Hindlimb muscle (tissue), 1 donor: Measurements from ENCODE around the gene NLRX1. TPM values are rescaled to one million over a fixed set of nuclear protein-coding genes. Genes with fewer than 3 reads are reported as not detected.
"Not testable (repeated sequence)": the region's sequence is repeated elsewhere in the genome, so short reads cannot be mapped to it uniquely, and the experiment has no call there.

Experiments used
- DNase-seq: peaks from one replicate; pipeline ENCODE4 v3.0.0-alpha.2; 2013
- polyA plus RNA-seq: library from polyadenylated mRNA; unstranded; fragments of 120-200 nt; gene quantifications from one replicate; pipeline ENCODE4 v1.2.1, GENCODE V29; 2013; ENCODE audit not compliant: insufficient read length

NLRX1 gene
- polyA plus RNA-seq, 1 donor: 14.6 TPM

DNA sequence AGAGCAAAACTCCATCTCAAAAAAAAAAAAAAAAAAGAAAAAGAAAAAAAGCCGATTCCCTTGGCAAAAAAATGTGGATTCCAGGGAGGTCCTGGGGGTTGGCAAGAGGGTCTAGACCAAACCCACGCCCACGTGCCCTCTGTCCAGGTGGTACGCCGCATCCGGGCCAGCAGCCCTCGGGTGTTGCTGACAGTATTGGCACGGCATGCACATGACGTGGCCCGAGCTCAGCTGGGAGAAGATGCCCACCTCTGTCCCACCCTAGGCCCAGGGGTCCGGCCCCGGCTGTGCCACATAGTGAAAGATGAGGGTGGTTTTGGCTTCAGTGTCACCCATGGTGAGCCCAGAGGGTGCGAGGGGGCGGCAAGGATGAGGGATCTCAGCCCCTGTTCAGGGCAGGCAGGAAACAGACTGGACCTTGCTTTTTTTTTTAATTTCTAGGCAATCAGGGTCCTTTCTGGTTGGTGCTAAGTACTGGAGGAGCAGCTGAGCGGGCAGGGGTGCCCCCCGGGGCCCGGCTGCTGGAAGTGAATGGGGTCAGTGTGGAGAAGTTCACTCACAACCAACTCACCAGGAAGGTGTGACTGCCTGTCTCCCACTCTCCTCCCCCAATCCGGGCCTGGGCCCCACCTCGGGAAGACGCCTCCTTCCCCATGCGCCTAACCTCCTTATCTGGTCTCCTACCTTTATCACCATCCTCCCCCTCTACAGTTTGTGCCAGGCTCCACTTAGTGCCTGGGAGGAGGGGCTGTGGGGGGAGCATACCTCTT, 18.8 kb downstream of the NLRX1 start:
- no peak for DNase-seq

DNA sequence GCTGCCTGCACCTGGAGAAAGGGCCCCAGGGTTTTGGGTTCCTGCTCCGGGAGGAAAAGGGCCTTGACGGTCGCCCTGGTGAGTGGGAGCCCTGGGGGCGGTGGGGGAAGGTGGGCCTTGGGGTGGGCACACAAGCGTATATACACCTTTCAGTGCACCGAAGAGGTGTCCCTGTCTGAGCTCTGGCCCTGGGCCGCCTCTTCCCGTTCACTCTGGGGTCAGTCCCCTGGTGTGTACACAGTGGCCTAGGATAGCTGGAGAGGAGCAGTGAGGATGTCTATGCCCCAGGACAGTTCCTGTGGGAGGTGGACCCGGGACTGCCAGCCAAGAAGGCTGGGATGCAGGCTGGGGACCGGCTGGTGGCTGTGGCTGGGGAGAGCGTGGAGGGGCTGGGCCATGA, 19.5 kb downstream of the NLRX1 start:
- no peak for DNase-seq

DNA sequence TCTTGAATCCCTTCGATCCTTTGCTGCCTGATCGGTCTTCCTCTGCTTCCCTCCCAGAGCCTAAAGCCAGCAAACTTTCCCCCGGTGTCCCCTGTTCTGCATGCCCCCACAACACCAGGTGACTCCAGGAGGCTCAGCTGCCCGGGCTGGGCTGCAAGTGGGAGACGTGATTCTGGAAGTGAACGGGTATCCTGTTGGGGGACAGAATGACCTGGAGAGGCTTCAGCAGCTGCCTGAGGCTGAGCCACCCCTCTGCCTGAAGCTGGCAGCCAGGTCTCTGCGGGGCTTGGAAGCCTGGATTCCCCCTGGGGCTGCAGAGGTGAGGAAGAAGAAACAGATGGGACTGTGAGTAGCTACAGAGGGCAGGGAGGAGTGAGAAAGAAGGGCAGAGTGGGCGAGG, 20.4 kb downstream of the NLRX1 start:
- DNase-seq: no peak

DNA sequence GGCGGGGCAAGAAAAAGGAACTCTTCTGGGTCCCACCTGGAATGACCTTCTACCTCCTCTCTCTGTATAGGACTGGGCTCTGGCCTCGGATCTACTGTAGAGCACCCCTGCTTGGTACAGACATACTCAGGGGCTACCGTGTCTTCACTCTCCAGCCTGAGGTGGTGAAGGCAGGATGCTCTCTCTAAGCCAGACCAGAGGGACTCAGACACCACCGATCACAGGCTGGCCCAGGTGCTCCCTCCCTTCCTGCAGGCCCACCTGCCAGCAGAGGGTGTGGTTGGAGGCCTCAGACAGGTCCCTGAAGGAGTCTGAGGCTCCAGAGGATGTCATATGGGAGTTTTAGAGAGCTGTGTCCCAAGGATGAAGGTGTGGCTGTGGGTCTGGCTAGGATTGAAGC, 20.9 kb downstream of the NLRX1 start:
- no peak for DNase-seq

DNA sequence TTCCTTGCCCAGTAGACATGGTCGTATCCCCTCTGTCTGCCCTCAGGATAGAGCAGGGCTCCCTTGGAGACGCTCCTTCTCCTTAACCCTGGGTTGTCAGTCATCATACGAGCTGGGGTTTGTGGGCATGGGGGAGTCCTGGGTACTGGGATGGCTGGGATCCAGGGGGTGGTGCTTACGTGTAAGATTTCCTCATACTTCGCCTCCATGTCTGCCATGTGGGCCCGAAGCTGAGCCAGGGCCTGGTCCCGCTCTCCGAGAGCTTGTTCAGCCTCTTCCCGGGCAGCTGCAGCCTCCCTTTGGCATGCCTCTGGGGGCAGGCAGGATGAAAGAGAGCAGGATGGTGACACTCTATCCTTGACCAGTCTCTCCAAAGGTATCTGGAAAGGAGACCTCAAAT, 22.0 kb downstream of the NLRX1 start:
- no peak for DNase-seq

DNA sequence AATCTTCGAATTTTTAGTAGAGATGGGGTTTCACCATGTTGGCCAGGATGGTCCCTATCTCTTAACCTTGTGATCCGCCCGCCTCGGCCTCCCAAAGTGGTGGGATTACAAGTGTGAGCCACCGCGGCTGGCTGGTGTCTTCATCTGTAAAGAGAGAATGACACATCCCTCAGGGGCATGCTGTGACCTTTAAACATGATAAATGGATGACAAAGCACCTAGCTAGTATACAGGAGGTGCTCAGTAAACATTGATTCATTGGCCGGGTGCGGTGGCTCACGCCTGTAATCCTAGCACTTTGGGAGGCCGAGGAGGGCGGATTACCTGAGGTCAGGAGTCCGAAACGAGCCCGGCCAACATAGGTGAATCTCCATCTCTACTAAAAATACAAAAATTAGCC, 22.7 kb downstream of the NLRX1 start:
- DNase-seq: not testable (repeated sequence)

DNA sequence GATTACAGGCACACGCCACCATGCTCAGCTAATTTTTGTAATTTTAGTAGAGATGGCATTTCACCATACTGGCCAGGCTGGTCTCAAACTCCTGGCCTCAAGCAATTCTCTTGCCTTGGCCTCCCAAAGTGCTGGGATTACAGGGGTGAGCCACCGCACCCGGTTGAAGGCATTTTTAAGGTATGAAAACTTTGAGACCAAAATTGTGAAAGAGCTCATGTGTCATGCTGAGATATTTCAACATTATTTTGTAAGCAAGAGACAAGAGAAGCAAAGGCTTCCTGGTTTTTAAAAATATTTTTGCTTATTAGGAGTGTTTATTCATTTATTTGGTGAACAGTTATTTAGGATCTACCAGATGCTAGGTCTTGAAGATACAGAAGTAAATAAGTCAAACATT, 23.6 kb downstream of the NLRX1 start:
- DNase-seq: no peak

DNA sequence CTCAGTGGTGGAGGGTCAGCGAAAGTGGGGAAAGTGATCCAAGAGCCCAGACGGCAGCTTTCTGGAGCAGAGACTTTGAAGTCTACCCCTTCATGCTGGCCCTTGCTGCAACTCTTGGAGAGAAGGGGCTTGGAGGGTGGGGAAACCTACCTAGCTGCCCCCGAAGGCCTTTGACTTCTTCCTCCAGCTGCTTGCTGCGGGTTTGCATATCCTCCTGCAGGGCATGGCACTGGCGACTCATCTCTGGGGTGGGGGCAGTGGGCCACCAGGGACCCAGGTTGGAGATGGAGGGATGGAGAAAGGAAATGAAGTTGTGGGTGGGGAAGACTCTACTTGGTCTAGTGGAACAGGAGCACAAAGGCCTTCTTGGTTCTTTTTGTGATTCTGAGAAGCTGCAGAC, 24.5 kb downstream of the NLRX1 start:
- DNase-seq: no peak

DNA sequence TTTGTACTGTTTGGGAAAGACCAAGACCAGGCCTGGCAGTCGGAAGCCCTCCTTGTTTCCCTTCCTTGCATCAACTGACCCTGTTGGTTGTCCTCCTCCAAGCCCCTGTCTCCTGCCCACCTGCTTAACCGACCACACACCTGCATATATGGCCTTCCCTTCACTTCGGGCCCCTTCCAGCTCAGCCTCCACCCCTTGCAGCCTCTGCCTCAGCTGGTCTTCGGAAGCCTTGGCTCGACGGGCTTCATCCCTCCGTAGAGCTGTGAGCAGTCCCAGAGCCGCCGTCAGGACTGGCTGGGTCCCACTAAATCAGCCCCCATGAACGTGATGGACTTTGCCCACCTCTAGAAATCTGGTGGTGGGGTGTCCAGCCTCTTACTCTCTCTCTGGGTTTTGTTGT, 25.1 kb downstream of the NLRX1 start:
- DNase-seq: no peak

DNA sequence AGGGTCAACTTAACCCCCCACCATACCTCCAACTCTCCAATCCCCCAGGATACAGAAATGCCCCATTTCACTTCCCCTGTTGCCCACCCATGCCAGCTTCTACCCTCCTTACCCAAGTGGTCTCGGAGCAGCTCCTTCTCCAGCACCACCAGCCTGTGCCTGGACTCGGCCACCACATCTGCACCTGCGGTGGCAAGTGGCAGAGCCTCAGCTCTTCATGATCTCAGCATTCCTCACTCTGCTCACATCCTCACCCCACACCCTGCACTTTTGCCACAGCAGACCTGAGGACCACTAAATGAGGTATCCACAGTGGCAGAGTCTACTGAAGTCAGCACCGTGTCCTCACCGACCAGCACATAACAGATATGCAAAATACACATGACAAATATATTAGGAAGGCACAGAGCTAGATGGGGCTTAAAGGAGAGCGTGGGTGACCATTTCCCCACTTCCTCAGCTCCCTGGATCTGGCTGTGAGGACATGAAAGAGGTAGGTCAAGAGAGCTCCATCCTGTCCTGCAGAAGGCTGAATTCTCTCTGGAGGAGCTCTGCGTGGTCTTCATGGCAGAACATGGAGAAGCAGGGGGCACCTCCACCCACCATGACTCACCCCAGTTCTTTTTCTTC, 26.4 kb downstream of the NLRX1 start:
- no peak for DNase-seq

DNA sequence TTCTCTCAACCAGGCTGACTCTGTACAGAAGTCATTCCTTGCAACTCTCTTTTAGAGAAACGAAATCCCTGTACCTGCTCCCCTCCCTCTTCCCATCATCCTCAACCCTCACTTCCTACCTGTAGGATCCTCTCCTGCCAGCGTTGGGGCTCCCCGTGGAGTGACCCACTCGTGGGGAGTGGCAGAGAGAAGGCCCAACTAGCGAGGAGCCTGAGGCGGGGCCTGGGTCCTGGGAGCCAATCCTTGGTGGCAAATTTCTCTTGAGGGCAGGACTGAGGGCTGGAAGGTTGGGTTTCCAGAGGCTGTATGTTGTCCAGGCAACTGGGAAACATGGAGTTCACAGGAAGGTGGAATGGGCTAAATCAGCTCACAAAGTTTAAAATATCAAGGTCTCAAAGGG, 27.2 kb downstream of the NLRX1 start:
- no peak for DNase-seq

DNA sequence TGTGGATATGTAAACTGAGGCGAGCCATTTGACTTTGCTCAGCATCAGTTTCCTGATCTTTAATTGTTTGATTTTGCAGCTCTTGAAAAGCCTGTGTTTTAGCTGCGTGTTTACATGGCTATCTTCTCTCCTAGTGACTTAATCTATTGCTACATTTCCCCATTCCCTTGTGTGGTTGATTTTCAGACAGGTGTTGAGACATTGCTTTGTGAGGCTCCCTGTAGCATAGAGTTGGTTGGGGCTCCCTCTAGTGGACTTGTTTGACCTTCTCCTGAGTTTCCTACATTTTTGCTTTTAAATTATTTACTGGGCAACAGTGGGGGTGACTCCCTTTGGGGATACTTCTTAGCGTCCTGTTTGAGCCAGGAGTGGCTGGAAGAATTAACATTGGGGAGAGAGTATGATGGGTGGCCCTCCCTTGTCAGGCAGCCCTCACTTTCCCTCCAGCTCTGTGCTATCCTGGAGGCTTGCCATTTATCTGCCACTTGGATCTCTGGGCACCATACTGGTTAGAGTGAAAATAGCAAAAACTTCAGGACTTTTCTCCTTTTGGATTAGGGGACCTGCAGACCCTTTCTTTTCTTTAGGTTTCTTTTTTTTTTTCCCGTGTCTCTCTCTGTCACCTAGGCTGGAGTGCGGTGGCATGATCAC, 28.4 kb downstream of the NLRX1 start:
- DNase-seq: peak; percentile 72

DNA sequence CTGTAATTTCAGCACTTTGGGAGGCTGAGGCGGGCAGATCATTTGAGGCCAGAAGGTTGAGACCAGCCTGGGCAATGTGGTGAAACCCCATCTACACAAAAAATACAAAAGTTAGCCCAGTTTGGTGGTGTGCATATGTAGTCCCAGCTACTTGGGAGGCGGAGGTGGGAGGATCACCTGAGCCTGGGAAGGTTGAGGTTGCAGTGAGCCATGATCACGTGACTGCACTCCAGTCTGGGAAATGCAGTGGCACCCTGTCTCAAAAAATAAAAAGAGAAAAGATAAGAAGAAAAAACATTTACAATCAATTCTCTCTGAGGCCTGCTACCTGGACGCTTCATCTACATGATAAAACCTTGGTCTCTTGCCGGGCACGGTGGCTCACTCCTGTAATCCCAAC, 30.4 kb downstream of the NLRX1 start:
- no peak for DNase-seq

DNA sequence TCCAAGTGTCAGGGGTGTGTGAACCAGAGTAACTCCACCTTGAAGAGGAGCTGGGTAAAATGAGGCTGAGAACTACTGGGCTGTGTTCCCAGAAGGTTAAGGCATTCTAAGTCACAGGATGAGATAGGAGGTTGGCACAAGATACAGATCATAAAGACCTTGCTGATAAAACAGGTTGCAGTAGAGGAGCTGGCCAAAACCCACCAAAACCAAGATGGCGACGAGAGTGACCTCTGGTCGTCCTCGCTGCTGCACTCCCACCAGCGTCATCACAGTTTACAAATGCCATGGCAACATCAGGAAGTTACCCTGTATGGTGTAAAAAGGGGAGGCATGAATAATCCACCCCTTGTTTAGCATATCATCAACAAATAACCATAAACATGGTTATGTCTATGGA, 32.7 kb downstream of the NLRX1 start:
- not testable (repeated sequence) for DNase-seq

DNA sequence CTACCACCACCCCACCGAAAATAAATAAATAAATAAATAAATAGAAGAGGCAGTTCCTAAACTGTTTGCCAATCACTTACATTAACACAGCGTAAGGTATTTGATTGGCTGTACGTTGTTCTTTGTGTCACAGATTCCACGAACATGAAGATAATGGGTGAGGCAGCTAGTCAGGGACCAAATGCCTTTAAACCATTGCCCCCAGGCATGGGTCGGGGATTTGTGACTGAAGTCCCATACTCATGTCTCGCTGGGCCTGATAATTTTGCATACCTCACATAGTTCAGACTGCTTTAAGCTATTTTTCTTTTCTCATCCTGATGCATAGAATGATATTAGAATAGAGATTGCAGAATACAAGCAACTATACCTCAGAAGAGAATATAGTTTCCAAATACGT, 34.0 kb downstream of the NLRX1 start:
- DNase-seq: no peak

DNA sequence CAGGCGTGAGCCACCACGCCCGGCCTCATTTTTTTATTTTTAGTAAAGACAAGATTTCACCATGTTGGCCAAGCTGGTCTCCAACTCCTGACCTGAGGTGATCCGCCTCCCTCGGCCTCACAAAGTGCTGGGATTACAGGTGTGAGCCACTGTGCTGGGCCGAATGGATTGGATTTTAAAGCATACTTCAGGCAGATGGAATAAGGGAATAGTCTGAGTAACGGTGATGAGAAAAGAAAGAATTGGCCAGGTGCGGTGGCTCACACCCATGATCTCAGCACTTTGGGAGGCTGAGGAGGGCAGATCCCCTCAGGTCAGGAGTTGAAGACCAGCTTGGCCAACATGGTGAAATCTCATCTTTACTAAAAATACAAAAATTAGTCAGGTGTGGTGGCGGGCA, 35.5 kb downstream of the NLRX1 start:
- DNase-seq: no peak

DNA sequence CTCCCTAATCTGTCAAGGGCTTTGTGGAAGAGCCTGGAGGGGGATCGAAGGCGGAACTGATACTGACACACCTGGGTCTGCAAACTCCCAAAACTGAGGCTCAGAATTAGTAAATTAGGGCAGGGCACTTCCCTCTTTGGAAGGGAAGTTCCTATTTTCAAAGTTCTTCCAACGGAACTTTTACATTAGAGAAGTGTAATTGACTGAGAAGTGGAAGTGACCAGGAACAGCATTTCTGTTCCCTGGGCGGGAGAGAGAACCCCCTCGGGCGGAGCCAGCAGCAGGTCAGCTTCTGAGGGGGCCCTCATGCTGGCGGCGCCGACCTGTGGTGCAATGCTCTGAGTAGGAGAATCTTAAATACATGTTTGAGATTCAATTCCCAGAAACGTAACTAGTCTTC, 36.6 kb downstream of the NLRX1 start:
- no peak for DNase-seq

DNA sequence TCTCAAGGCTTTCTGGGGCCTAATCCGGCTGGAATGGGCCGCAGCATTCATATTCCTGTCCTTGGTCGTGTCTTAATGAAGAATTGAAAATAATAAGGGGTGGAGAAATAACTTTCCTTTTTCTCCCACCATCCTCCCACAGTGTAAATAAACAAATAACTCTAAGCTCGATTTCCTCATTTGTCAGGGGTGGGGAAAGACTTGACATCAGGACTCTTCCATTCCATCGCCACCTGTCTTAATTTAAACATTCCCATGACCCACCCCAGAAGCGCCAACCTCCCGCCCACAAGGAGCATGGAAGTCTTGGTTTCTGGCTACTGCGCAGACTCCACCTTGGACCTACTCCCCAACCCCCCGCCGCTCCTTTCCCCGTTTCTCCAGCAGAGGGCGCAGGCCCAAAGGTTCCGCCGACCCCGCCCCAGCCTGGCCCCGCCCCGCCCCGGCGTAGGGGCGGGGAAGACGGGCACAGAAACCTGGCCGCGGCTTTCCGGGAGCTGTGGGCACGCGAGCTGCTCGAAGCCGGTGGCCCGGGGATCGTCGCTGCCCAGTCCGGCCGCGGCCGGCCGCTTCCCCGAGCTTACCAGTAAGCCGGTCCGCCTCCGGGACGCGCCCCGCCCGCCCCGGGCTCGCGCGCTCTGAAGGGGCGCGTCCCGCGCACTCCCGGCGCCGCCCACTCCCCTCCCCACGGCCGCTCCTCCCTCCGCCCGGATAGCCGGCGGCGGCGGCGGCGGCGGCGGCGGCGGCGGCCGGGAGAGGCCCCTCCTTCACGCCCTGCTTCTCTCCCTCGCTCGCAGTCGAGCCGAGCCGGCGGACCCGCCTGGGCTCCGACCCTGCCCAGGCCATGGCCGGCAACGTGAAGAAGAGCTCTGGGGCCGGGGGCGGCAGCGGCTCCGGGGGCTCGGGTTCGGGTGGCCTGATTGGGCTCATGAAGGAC, 37.3 kb downstream of the NLRX1 start, which contains the start of gene CBL:
TSS of gene CBL (plus strand) at position 766 of the 937 bp plus-strand sequence. CDS start at position 845, 79 bp downstream.
- DNase-seq: peak; percentile 93

DNA sequence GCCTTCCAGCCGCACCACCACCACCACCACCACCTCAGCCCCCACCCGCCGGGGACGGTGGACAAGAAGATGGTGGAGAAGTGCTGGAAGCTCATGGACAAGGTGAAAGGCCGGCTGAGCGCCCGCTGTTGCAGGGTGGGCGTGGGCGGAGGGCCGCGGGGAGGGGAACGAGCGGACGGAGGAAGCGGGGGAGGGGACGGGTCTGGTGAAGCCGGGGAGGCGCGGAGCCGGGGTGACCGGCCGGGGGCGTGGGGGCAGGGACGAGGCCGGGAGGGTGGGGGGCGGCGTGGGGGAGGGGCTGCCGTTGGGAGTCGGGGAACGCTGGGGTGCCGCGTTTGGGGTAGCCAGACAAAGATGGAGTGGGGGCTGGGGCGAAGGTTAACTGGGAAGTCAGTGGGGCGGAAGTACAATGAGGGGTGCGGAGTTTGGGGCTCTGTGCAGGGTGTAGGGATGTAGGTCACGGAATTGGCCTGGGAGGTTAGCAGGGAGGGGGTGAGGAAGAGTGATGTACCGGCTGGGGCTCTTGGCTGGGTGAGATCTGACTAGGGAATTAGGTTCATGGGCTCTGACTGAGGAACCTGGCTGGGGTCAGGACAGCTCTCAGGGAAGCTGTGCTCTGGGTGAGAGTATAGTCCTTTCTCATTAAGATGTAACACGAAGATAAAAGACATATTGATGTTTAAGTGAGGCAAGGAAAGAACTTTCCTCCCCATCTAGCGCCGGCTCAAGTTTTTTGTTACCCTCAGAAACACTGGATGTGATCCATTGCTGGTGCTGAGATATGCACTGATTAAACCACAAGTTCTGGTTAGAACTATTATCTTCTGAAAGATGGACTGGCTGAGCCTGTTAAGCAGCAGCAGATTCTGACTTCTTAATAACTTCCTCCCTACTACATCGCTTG, 38.2 kb downstream of the NLRX1 start:
- peak; percentile 38 for DNase-seq

DNA sequence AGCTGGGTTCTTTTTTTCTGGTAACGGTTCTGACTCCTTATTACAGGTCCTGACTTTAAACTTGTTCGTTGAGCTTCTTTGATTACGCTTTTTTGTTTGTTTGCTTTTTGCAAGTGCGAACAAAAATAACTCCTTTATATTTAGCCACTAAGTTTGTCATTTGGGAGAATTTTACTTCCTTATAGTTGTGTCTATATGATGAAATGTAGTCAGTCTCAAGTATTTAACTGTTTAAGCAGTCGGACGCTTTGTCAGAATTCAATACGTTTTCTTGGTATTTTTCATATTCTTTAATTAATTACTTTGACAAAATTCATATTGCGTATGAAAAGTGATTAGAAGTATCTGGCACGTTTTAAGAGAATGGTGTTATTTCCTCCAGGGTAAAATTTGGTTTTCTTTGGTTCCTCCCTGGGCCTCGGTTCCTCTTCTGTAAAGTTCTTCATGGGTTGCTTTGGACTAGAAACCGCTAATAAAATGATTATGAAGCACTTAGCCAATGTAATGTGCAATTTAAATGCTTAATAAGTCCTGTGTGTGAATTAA, 39.0 kb downstream of the NLRX1 start:
- no peak for DNase-seq

DNA sequence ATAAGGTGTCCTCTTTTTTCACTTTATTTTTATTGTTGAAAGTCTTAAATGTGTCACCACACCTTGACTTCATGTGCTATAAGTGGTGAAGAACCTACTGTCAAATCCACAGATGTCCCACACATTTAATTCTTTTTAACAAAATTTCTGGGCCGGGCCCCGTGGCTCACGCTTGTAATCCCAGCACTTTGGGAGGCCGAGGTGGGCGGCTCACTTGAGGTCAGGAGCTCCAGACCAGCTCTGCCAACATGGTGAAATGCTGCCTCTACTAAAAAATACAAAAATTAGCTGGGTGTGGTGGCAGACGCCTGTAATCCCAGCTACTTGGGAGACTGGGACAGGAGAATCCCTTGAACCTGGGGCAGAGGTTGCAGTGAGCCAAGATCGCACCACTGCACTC, 40.7 kb downstream of the NLRX1 start:
- no peak for DNase-seq
